Stimulated activated CD8-positive, alpha-beta memory T cell treated with anti-CD3 and anti-CD28 coated beads, Interleukin-4, amount 100 ng/mL, for 1 hour (primary cell): ENCODE data around the gene RNASE7.

Experiments used
- DNase-seq, 2 donors: peaks; one replicate each; pipeline ENCODE4 v3.0.0-alpha.2; 2020; ENCODE audit warnings: low read depth in 2 of 2, low spot score in 1 of 2

The RNASE7 gene

GRCh38 chr14:21084998-21085853 lies 43.1 kb downstream of the RNASE7 start:
- DNase-seq, result no peak

GRCh38 chr14:21086908-21087293 lies 44.7 kb downstream of the RNASE7 start:
- no peak for DNase-seq

GRCh38 chr14:21087294-21088091 lies 45.3 kb downstream of the RNASE7 start:
- no peak for DNase-seq

- DNase-seq, result no peak
Measured at GRCh38 chr14:21088687-21089086, 46.5 kb downstream of the RNASE7 start.

- no peak for DNase-seq
Measured at GRCh38 chr14:21089271-21089670, 47.1 kb downstream of the RNASE7 start.

- no peak for DNase-seq
Measured at GRCh38 chr14:21089877-21090193, 47.7 kb downstream of the RNASE7 start.

- no peak for DNase-seq
Measured at GRCh38 chr14:21090194-21090939, 48.2 kb downstream of the RNASE7 start.

GRCh38 chr14:21090940-21091663 lies 48.9 kb downstream of the RNASE7 start:
- no peak for DNase-seq

- DNase-seq, result no peak
Measured at GRCh38 chr14:21091821-21092272, 49.7 kb downstream of the RNASE7 start.

GRCh38 chr14:21092273-21093011 lies 50.3 kb downstream of the RNASE7 start:
- DNase-seq, result peak; percentile 83 to 85

GRCh38 chr14:21093018-21093417 lies 50.9 kb downstream of the RNASE7 start:
- no peak for DNase-seq
